Measurements from ENCODE around the gene CDKN1A. TPM values are rescaled to one million over a fixed set of nuclear protein-coding genes. Genes with fewer than 3 reads are reported as not detected.

The CDKN1A gene
- total RNA-seq, 1 experiment from 2014 or later: 17.4 TPM

- no peak overlapping the region for H2AK5ac ChIP-seq (ENCODE audit: insufficient read length, low read length)
- H2BK120ac ChIP-seq (ENCODE audit: low read depth, low read length, poor library complexity, severe bottlenecking): no peak overlapping the region
- DNase-seq: peak; percentile 78
- H3K27ac ChIP-seq (ENCODE audit: insufficient read length, low read depth, low read length): no peak overlapping the region
- Mint-ChIP-seq H3K4me3 (no peak overlapping the region), H3K27me3 (ENCODE audit: low read depth) (peaks cover 12% of the 10 kb centered on the region; the same call in 1 of the 2 replicates), H3K9me3 (no peaks in the 10 kb centered on the region), H3K27ac (no peak overlapping the region; a peak in 1 of 7 replicates), H3K4me1 (peaks cover 0 to 2% of the 10 kb centered on the region in 2 experiments; a peak in 1 of 4 replicates), H3K36me3 (ENCODE audit: insufficient read depth in 1 of 3, low read depth in 3 of 3) (no peaks in the 10 kb centered on the region; a peak in 1 of 7 replicates)
- H3K4ac ChIP-seq (ENCODE audit: low read depth, low read length): no peak overlapping the region
- no peaks in the 10 kb centered on the region for H3K79me1 ChIP-seq (ENCODE audit: insufficient read depth, low read depth, low read length, poor library complexity, severe bottlenecking)
- no peak overlapping the region for H2BK12ac ChIP-seq (ENCODE audit: insufficient read length, low read depth, low read length)
- no peak overlapping the region for H3K56ac ChIP-seq (ENCODE audit: insufficient read length, low read depth, low read length)
- H4K5ac ChIP-seq (ENCODE audit: insufficient read length, low read depth, low read length): no peak overlapping the region
- no peaks in the 10 kb centered on the region for H3K79me2 ChIP-seq (ENCODE audit: insufficient read depth, low read length)
- H4K91ac ChIP-seq (ENCODE audit: insufficient read length, low read depth, low read length): no peak overlapping the region
- H3K9me3 ChIP-seq (ENCODE audit: control insufficient read depth, low read depth, low read length): no peaks in the 10 kb centered on the region
- H3K27me3 ChIP-seq (ENCODE audit: insufficient read depth, low read length): no peaks in the 10 kb centered on the region
- H3K23ac ChIP-seq (ENCODE audit: insufficient read length, low read depth, low read length): no peak overlapping the region
- no peaks in the 10 kb centered on the region for H3K23me2 ChIP-seq (ENCODE audit: insufficient read length, low read depth, low read length, poor library complexity, severe bottlenecking)
- TF ChIP-seq, protein P1, sequence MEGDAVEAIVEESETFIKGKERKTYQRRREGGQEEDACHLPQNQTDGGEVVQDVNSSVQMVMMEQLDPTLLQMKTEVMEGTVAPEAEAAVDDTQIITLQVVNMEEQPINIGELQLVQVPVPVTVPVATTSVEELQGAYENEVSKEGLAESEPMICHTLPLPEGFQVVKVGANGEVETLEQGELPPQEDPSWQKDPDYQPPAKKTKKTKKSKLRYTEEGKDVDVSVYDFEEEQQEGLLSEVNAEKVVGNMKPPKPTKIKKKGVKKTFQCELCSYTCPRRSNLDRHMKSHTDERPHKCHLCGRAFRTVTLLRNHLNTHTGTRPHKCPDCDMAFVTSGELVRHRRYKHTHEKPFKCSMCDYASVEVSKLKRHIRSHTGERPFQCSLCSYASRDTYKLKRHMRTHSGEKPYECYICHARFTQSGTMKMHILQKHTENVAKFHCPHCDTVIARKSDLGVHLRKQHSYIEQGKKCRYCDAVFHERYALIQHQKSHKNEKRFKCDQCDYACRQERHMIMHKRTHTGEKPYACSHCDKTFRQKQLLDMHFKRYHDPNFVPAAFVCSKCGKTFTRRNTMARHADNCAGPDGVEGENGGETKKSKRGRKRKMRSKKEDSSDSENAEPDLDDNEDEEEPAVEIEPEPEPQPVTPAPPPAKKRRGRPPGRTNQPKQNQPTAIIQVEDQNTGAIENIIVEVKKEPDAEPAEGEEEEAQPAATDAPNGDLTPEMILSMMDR (conservative IDR thresholded peaks at IDR 0.05): peak; percentile 71
- H3K4me1 ChIP-seq (ENCODE audit: insufficient read depth, low read length): no peaks in the 10 kb centered on the region
- no peak overlapping the region for H3K14ac ChIP-seq (ENCODE audit: insufficient read depth, low read length)
- H4K20me1 ChIP-seq (ENCODE audit: control insufficient read depth, insufficient read depth, insufficient read length): no peaks in the 10 kb centered on the region
- H3K9ac ChIP-seq (ENCODE audit: extremely low read depth, insufficient read length, low read length): no peak overlapping the region
- no peak overlapping the region for H3K18ac ChIP-seq (ENCODE audit: insufficient read length, low read depth, low read length)
- no peak overlapping the region for H2BK20ac ChIP-seq (ENCODE audit: low read depth, low read length, poor library complexity, severe bottlenecking)
- no peak overlapping the region for H4K8ac ChIP-seq (replicated peaks; ENCODE audit: insufficient read length, low read depth, low read length)
- no peak overlapping the region for H3T11ph ChIP-seq (ENCODE audit: low read length)
- no peak overlapping the region for H2AFZ ChIP-seq (ENCODE audit: low read length)
- no CpG with 5 or more reads among the region's 13 CpGs for WGBS (ENCODE audit: extremely low coverage, insufficient read length, low lambda C conversion rate)
- H2BK5ac ChIP-seq (ENCODE audit: insufficient read length, low read length): no peak overlapping the region
- H3K4me2 ChIP-seq (ENCODE audit: insufficient read depth, insufficient read length, low read length): no peak overlapping the region
- no peak overlapping the region for H2BK15ac ChIP-seq (ENCODE audit: low read depth, low read length)
Observed at GRCh38 chr6:36724514-36725390, 46.2 kb downstream of the CDKN1A start.

Data from H9 (cell line).